PC-9 (cell line): ENCODE results near the gene KLHL41.

Experiments used
- EZH2 ChIP-seq: fragments of 200-600 bp; sonication (generic); IDR thresholded peaks from 2 replicates; pipeline ENCODE4 v1.8.0; 2017; ENCODE audit warnings: antibody characterized with exemption, low read depth
- TF ChIP-seq, protein P1 (sequence below): fragments of 200-600 bp; sonication (generic); conservative IDR thresholded peaks from 2 replicates; pipeline ENCODE4 v1.6.1; 2017; ENCODE audit warnings: mixed run types, antibody characterized with exemption, mild to moderate bottlenecking, moderate library complexity

DNA sequence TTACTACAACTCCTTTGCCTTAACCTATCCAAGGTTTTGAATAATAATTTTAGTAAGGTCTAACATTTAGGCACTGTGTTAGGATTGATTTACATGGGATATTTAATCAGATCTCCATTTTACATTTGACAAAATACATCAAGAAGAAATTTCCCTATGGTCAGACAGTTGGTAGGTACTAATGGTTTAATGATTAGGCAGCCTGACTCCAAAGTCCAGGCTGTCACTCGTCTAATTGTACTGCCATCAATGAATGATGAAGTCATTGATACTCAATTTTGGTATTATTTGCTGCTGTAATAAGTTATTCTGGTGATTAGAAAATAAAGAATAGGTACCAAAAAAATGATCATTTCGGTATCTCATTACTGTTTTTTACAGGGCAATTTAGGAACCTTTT is 16.1 kb upstream of the KLHL41 start:
- TF ChIP-seq, protein P1, sequence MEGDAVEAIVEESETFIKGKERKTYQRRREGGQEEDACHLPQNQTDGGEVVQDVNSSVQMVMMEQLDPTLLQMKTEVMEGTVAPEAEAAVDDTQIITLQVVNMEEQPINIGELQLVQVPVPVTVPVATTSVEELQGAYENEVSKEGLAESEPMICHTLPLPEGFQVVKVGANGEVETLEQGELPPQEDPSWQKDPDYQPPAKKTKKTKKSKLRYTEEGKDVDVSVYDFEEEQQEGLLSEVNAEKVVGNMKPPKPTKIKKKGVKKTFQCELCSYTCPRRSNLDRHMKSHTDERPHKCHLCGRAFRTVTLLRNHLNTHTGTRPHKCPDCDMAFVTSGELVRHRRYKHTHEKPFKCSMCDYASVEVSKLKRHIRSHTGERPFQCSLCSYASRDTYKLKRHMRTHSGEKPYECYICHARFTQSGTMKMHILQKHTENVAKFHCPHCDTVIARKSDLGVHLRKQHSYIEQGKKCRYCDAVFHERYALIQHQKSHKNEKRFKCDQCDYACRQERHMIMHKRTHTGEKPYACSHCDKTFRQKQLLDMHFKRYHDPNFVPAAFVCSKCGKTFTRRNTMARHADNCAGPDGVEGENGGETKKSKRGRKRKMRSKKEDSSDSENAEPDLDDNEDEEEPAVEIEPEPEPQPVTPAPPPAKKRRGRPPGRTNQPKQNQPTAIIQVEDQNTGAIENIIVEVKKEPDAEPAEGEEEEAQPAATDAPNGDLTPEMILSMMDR: no peak
- no peak for TF ChIP-seq EZH2
